GM18861 (cell line): Measurements from ENCODE around the gene RTF2.
A peak's percentile ranks its signal among the peaks of the same experiment; 100 is the strongest.

ENCODE experiments used
- ATAC-seq: cut with Tn5 transposase; IDR thresholded peaks from one replicate; pipeline ENCODE4 v1.9.1; 2021; ENCODE audit not compliant: unreplicated experiment

The RTF2 gene

DNA sequence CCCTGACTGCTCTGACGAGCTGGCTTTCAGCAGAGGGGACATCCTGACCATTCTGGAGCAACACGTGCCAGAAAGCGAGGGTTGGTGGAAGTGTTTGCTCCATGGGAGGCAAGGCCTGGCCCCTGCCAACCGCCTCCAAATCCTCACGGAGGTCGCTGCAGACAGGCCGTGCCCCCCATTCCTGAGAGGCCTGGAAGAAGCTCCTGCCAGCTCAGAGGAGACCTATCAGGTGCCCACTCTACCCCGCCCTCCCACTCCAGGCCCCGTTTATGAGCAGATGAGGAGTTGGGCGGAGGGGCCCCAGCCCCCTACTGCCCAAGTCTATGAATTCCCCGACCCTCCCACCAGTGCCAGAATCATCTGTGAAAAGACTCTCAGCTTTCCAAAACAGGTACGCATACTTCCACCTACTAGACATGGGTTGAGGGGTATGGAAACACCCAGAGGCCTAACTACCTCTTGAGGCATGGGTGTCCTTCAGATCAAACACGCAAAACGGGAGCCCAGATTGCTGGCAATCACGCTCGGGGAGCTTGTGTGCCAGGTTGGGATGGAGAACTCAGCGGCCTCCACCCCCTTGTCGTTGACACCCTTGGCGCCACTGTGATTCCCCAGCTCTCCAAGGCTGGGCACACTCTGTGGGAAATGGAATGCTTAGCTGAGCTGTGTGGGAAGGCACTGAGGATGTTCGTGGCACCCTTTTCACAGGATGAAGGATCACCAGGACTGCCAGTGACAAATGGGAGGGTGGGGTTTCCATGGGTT lies 31.0 kb upstream of the RTF2 start:
- no peak for ATAC-seq

DNA sequence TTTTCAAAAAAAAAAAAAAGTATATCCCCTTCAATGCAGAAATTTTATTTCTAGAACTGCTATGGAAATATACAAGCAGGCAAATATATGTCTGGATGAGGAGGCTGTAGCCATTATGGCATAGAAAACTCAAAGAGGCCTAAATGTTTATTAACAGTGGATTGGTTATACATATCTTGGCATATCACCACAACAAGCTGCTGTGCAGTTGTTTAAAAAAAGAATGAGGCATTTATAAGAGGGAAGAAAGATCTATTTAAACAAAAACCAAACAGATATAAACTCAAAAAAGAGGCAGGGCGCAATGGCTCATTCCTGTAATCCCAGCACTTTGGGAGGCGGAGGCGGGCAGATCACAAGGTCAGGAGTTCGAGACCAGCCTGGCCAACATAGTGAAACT lies 30.1 kb upstream of the RTF2 start:
- ATAC-seq, result no peak

DNA sequence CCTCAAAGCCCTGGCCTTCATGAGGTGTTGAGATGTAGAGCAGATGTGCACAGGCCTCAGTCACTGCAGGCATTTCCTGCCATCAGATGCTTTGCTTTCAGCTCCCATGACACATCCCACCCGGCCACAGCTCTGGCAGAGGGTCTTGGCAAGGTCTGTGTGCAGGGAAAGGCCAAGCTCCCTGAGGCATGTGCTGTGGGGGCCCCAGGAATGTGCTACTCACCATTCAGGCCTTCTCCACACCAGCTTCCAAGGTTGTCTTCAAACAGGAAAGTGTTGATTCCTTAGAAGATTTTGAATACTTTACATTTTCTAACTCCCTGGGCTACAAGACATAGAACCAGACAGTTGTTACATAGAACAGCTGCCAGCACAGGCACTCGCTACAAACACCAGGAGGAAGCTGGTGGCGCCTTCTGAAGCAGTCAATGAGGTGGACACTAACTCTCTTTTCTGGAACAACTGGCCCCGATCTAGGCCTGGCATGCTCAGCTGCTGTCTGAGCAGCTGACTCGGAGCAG lies 28.6 kb upstream of the RTF2 start:
- ATAC-seq, result no peak

DNA sequence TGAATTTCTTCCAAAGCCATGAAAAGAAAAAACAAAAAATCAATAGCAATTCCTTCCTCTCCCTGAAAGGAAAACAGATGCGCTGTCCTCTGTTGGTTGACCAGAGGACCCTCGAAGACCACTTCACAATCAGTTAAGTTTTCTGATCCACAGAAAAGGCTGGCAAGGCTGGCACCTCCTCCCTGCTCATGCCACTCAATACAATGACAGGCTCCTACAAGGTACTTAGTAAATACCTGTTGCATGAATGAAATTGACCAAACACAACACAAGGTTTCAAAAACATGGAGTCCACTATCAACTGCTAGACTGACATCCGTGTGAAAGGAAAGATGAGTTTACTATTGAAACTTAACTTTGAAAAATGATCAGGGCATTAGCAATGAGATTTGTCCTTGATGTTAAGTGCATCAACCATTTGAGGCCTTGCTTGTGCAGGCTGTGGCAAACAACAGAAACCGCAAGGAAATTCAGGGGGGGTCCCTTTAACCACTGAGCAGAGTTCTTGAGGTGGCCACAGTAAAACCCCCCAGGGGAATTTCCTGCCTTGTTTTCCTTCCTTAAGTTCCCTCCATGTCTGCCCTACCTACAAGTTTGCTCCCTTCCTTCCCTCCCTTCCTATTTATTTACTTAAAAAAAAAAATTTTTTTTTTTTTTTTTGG lies 27.9 kb upstream of the RTF2 start:
- peak; percentile 58 for ATAC-seq

DNA sequence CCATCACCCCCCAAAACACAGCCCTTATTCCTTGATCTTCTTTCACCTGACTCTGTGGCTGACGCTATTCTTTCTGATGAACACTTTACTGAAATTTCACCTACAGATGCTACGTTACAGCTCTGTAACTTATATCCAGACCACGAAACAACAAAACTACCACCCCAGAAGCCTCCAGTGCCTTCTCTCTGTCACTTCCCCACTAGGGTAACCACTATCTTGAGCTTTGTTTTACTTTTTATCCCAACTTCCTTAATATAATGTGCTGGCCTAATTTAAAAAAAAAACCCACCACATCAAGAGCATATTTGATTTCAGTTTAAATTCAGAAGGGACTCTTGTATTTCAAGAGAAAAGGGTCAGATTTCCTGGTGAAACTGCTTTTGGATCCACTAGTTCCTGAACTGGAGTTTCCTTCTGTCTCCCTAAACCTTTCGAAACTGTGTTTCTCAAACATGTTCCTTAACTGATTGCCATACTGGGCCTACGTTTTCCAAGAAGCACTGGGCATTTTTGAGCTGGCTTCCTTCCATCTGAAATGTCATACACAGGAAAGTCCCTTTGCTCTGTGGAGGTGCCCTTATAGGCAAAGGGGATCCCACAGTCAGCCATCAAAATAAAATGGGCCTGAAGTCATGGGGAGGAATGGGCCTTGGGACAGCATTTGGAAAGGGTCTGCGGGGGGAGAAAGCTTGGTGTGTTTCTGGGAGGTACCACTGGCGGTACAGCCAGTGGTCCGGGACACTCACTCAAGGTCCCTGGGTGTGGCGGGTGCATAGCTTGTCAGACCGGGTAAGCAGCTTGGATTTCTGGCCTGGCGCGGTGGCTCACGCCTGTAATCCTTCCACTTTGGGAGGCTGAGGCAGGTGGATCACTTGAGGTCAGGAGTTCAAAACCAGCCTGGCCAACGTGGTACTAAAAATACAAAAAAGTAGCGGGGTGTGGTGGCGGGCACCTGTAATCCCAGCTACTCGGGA lies 25.8 kb upstream of the RTF2 start:
- no peak for ATAC-seq

DNA sequence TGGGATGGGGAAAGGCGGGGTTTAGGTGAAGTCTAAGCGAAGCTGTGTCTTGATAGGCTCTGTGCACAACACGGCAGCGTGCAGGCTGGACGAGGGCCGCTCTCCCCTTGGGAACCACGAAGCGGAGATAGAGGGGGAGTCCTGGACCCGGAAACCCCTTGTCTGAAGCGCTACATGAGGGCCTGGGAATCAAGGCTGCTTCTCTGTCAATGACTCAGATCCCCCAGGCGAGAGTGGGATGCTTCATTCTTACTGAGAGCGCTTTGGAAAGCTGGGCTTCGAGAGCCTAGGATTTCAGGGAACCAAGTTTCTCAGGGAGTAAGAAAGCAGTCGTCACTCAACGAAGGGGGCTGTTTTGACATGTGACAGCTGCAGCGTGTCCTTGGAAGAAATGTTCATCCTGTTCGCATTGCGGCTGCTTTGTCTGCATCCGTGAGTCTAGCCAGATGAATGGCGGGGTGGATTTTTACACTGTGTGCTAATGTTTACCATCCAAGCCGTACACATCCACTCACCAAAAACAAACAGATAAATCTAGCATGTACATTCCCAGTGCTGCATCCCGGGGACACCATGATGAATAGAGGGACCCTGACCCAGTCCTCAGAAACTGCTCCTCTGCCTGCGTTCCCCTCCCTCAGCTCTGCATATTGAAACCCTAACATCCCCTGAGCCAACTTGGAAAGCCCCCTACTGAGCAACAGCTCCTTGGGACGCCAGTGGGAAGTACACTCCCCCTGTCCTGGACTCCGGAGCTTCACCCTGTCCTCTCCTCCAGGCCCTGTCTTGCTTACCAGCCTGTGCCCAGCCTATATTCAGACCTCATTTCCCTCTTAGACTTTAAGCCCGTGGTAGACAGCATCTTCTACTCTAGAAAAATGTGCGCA lies 24.5 kb upstream of the RTF2 start:
- ATAC-seq, result no peak

DNA sequence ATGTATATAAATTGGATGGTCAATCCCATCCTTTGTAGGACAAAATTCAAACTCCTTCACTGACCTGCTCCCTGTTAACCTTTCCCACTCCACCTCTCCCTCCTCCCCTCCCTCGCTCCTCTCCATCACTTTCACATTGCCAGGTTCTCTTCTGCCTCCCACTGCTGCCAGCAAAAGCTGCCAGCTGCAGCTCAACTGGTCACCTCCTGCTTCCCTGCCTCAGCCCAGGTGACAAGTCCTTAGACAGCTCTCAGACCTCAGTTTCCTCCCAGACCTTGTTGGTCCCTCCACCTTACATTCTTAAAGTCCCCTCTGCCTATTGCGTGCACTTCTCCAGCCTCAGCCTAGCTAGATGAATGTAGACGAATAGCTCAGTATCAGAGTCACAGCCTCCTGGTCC lies 23.3 kb upstream of the RTF2 start:
- no peak for ATAC-seq

DNA sequence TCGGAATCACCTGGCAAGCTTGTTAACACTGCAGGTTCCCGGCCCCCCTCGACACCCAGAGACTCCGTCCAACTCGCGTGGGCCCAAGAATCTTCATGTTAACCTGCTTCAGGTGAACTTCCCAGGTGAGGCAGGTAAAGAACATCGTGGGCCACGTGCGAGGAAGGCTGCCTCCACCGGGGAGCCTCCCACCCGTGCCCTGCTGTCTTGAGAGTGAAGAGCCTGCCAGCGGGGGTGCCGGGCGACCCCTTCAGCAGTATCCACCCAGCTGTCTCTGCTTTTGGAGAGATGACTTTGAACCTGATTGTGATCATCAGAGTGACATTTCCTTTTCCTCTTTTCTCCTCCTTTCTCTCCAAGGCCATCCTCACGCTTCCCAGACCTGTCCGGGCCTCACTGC lies 22.9 kb upstream of the RTF2 start:
- ATAC-seq, result no peak

DNA sequence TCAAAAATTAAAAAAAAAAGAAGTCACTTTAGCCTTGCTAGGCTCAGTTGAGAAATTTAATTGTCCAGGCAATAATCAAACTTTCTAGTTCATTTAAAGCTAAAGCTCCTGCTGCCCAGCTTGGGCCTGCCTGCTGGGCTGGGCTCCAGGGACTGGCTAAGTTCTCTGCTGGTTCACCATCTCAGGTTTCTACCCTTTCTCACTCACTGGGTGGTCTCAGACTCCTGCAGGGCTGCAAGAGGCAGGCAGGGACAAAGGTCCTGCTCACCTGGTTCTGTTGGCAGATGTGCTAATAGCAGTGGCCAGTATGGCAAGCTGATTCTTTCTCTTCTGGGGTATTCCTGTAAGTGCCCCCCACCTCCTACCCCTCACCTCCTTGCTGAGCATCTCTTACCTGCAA lies 21.2 kb upstream of the RTF2 start:
- no peak for ATAC-seq

DNA sequence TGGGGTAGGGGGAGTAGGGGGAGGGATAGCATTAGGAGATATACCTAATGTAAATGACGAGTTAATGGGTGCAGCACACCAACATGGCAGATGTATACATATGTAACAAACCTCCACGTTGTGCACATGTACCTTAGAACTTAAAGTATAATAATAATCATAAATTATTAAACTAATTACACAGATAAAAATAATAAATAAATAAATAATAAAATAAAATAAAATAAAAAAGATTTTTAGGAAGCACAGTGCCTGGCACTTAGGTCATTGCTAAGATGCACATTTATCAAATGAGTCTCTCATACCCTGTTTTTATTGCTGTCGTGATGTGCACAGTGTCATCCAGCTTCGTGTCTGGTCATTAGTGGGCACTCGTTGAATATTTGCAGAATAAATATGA lies 19.0 kb upstream of the RTF2 start:
- no peak for ATAC-seq

DNA sequence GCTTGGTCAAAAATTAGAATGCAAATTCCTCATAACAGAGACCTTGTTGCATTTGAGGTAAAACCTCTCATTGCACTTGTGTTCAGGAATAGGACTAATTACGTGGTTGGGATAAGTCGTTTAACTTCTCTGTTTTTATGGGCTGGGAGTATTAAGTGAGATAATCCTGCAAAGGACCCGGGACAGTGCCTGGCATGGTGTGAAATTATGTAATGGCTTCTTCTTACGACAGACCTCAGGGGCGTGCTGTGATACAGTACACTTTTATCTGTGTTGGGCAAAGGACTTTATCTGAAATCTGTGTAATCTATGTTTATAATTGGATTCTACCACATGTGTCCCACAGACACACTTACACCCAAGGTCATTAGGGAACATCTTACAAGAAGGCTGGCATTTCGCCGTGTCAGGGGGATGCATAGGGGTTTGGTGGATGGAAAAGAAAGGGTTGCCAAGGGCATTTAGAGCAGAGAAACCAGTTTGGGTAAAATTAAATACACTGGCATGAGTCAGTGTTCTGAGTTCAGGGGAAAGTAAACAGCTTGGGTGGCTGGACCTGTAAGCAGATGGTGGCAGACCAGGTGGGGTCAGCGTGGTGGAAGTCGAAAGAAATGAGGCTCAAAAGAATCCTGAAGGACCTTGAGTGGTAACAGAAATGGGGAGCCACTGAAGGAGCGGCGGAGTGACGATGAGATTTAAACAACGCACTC lies 17.2 kb upstream of the RTF2 start:
- no peak for ATAC-seq

DNA sequence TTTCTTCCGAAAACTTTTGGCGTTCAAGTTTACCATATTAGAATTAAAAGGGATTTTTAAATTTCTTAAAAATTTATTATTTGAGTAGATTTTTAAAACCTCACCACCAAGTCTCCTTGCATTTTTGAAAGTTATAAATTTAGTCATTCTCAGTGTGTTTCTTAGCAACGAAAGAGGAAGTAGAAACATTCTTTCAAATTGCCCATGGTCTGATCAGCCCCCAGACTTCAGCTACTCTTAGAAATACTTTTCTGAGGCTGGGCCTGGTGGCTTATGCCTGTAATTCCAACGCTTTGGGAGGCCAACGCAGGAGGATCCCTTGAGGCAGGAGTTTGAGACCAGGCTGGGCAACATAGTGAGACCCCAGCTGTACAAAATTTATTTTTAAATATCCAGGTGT lies 15.1 kb upstream of the RTF2 start:
- ATAC-seq, result peak; percentile 65

DNA sequence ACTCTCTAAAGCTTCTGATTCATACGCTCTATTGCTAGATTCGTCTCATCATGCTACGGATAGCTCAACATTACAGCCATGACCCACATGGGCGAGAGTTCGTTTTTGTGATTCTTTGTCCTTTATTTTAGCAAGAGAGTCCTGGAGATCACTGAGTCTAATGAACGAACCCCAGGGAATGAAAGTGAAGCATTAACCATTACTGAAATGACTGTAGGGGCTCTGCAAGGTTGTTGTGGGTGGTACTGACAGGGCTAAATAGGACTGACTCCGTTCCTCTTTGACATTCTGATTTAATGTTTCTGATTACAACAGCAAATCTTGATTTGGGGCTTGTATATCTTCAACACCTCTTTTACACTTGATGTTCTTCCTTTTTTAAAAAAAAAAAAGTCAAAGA lies 13.7 kb upstream of the RTF2 start:
- ATAC-seq, result peak; percentile 88

DNA sequence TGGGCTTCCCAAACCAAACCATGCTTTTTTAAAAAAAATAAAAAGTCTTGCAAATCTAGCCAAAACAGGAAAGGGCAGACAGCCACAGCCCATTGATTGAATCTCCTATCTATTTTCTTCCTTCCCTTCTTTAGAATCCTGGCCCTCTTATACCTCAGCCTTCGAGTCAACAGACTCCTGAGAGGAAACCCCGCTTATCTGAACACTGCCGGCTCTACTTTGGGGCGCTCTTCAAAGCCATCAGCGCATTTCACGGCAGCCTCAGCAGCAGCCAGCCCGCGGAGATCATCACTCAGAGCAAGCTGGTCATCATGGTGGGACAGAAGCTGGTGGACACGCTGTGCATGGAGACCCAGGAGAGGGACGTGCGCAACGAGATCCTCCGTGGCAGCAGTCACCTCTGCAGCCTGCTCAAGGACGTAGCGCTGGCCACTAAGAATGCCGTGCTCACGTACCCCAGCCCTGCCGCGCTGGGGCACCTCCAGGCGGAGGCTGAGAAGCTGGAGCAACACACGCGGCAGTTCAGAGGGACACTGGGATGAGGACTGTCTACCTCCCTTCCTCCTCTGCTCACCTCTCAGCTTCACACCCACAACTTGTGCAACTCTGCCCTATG lies 10.1 kb upstream of the RTF2 start:
- ATAC-seq, result no peak

DNA sequence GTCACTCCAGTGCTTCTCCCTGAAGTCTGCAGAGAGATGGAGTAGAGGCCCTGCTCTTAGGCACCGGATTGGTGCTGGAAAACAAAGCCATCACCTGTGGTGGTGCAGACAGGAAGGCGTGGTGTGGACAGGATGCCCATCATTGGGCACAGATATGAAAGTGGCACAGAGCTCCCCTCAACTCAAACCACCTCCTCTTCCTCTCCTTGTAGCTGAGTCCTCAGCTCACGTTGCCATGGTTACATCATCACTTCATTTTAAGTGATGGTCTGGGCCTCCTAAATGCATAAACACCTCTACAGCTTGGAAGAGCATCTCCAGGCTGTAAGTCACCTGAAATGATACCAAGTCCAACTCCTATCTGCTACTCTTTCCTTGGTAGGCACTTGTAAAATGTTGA lies 8.0 kb upstream of the RTF2 start:
- no peak for ATAC-seq

DNA sequence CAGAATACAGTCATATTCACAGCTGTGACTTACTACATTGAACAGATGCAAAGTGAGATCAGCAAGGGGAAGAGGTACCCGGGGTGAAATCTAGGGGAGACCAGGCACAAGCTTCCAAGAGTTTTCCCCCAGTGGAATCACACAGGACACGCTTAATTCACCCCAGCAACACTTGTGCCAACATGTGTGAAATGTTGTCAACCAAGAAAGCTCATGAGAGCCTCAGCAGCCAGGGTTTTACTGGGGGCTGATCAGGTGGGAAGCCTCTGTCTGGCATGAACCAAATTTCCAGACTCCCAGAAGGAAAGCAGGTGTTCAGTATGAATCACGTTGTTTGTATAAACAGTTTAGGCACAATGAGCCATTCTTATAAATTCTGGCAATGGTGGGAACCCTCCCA lies 6.9 kb upstream of the RTF2 start:
- ATAC-seq, result no peak

DNA sequence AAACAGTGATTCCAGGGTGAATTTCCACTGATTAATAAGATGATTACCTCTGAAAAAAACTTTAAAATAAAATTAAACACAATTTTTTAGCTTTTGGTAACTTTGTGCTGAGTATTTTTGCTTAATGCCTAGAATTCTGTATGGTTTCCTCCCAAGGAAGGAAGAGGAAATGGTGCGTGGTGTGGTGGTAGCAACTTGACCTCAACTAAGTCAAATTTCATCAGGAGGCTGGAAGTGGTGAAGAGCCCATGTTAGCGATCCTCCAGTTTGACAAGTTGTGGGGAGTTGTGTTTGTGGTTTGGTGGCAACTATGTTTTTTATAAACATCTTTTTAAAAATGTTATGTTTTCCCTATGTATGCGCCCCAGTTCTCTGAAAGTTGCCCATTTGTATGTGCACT lies 5.0 kb upstream of the RTF2 start:
- ATAC-seq, result no peak

DNA sequence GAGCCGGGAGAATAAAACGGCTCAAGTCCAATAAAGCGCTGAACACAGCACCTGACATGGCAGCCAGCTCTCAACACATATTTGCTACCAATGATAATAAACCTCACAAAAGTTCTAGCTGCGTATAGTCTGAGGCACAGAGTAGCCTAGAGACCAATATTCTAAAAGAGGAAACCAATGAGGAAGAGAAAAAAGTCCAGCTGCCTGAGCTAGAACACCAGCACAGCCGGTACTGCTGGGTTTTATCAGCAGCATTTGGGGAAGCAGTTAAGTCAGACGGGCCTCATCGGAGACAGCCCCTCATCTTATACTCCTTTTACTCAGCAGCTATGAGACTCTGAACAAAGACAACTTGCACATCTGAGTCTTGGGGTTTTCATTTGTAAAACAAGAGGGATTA lies 2.4 kb upstream of the RTF2 start:
- no peak for ATAC-seq

DNA sequence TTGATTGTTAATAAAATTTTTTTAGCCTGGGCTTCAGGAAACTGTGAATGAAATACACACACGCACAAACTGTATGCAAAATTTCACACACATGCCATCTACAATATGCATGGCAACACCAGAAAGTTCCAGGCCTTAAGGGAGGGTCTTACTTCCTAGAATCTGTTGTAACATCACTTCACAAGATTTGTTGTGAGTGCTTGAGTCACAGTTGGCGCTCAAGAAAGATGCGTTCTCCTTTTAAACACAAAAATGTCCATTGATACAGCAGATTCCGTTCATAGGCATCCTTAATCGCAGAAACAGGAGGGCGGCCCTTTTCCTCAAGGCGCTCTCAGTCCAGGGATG lies 485 bp upstream of the RTF2 start:
- no peak for ATAC-seq

DNA sequence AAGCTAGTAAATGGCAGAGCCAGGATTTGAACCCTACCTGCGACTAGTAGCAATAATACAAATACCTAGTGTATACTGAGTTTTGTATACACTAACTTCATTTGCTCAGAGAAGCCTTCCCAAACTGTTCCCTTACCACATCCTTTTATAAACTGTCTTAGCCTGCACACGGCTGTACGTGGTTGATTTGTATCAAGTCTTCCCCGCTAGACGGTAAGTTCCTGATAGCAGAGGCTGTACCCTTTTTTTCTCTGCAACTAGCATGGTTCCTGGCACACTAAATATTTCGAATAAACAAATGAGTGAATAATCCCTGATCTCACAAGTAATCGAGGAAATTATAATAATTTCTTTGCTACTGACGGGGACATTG lies 636 bp downstream of the RTF2 start:
- no peak for ATAC-seq
